ENCODE data around the gene ALK.

Gene ALK

GRCh38 chr2:29535188-29535587 lies 386.2 kb downstream of the ALK start:
- H3K27me3 ChIP-seq (ENCODE audit: insufficient read depth, low read depth, severe bottlenecking): no peaks in the 10 kb centered on the region
- no peak for DNase-seq
- peaks cover 3% of the 10 kb centered on the region for H3K9me3 ChIP-seq (ENCODE audit: severe bottlenecking)
- no peak overlapping the region for H3K4me3 ChIP-seq (ENCODE audit: low read depth, low read length)
- no peak for TF ChIP-seq CTCF (IDR thresholded peaks at IDR 0.05; ENCODE audit: low read depth, low read length)
- H3K27ac ChIP-seq: no peak overlapping the region
- H3K36me3 ChIP-seq: no peaks in the 10 kb centered on the region

- no peaks in the 10 kb centered on the region for H3K36me3 ChIP-seq
- no peak for DNase-seq
- peaks cover 3% of the 10 kb centered on the region for H3K9me3 ChIP-seq (ENCODE audit: severe bottlenecking)
- no peak for TF ChIP-seq CTCF (IDR thresholded peaks at IDR 0.05; ENCODE audit: low read depth, low read length)
- H3K4me3 ChIP-seq (ENCODE audit: low read depth, low read length): no peak overlapping the region
- H3K27me3 ChIP-seq (ENCODE audit: insufficient read depth, low read depth, severe bottlenecking): no peaks in the 10 kb centered on the region
- H3K27ac ChIP-seq: no peak overlapping the region
These were observed 388.9 kb downstream of the ALK start for GRCh38 chr2:29532436-29532835.

GRCh38 chr2:29531626-29532025 lies 389.8 kb downstream of the ALK start:
- Histone ChIP-seq H3K9me3 (ENCODE audit: severe bottlenecking) (peaks cover 3% of the 10 kb centered on the region), H3K36me3 (no peaks in the 10 kb centered on the region), H3K27me3 (ENCODE audit: insufficient read depth, low read depth, severe bottlenecking) (no peaks in the 10 kb centered on the region), H3K27ac (no peak overlapping the region), H3K4me3 (ENCODE audit: low read depth, low read length) (no peak overlapping the region)
- DNase-seq: no peak
- TF ChIP-seq CTCF (IDR thresholded peaks at IDR 0.05; ENCODE audit: low read depth, low read length): no peak

GRCh38 chr2:29530281-29530680 lies 391.1 kb downstream of the ALK start:
- TF ChIP-seq CTCF (IDR thresholded peaks at IDR 0.05; ENCODE audit: low read depth, low read length): no peak
- no peak for DNase-seq
- no peaks in the 10 kb centered on the region for H3K27me3 ChIP-seq (ENCODE audit: insufficient read depth, low read depth, severe bottlenecking)
- no peaks in the 10 kb centered on the region for H3K9me3 ChIP-seq (ENCODE audit: severe bottlenecking)
- no peak overlapping the region for H3K27ac ChIP-seq
- H3K4me3 ChIP-seq (ENCODE audit: low read depth, low read length): no peak overlapping the region
- no peaks in the 10 kb centered on the region for H3K36me3 ChIP-seq

- Histone ChIP-seq H3K36me3 (no peaks in the 10 kb centered on the region), H3K4me3 (ENCODE audit: low read depth, low read length) (no peak overlapping the region), H3K27me3 (ENCODE audit: insufficient read depth, low read depth, severe bottlenecking) (no peaks in the 10 kb centered on the region), H3K9me3 (ENCODE audit: severe bottlenecking) (no peaks in the 10 kb centered on the region), H3K27ac (no peak overlapping the region)
- TF ChIP-seq CTCF (IDR thresholded peaks at IDR 0.05; ENCODE audit: low read depth, low read length): no peak
- DNase-seq: peak; percentile 31
These were observed 392.4 kb downstream of the ALK start for GRCh38 chr2:29528891-29529520.

- Histone ChIP-seq H3K9me3 (ENCODE audit: severe bottlenecking) (no peaks in the 10 kb centered on the region), H3K27ac (no peak overlapping the region), H3K36me3 (no peaks in the 10 kb centered on the region), H3K4me3 (ENCODE audit: low read depth, low read length) (no peak overlapping the region), H3K27me3 (ENCODE audit: insufficient read depth, low read depth, severe bottlenecking) (no peaks in the 10 kb centered on the region)
- no peak for TF ChIP-seq CTCF (IDR thresholded peaks at IDR 0.05; ENCODE audit: low read depth, low read length)
- DNase-seq: no peak
These were observed 393.0 kb downstream of the ALK start for GRCh38 chr2:29528371-29528770.

Data from WERI-Rb-1 (cell line).